Measurements from ENCODE around the gene POLR1A. TPM values are rescaled to one million over a fixed set of nuclear protein-coding genes. Genes with fewer than 3 reads are reported as not detected.
"Not testable (repeated sequence)": the region's sequence is repeated elsewhere in the genome, so short reads cannot be mapped to it uniquely, and the experiment has no call there.

POLR1A gene
- total RNA-seq, 2 donors from 2014 or later = 37.9 to 45.5 TPM

DNA sequence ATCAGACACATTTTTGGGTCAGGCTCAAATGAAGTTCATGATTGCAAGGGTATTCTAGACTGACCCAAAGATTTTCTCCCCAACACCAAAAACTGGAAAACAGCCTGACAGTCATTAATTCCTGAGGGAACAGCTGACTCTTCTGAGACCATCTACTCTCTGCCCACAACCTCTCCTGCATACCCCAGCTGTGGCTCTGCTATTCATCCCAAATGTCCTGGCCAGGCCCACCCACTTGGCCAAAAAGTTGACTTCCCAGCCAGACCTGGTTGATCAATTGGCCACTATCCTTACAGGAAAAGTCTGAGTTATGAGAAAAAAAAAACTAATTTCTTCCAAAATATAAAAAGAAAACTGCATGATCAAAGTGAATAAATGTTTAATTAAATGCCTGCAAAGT lies 113.1 kb downstream of the POLR1A start:
- H3K9me3 Mint-ChIP-seq = peaks cover 2% of the 10 kb centered on the region
- Histone ChIP-seq H3K4me3 (ENCODE audit: low read length) (no peak overlapping the region), H3K9me3 (ENCODE audit: control insufficient read depth, low read length) (no peaks in the 10 kb centered on the region), H3K27me3 (ENCODE audit: control insufficient read depth, insufficient read depth, low read length, poor library complexity, severe bottlenecking) (no peaks in the 10 kb centered on the region), H3K36me3 (ENCODE audit: control insufficient read depth, insufficient read depth, low read length) (no peaks in the 10 kb centered on the region), H3K9ac (ENCODE audit: extremely low read depth, low read length, poor library complexity, severe bottlenecking) (no peak overlapping the region), H3K27ac (ENCODE audit: low read depth, low read length) (no peak overlapping the region), H3K4me1 (ENCODE audit: control insufficient read depth, insufficient read depth, low read length) (peaks cover 6% of the 10 kb centered on the region)
- no peak overlapping the region for H3K4me3 Mint-ChIP-seq
- TF ChIP-seq CTCF (conservative IDR thresholded peaks at IDR 0.05) = no peak
- H3K27me3 Mint-ChIP-seq (ENCODE audit: insufficient read depth) = no peaks in the 10 kb centered on the region
- no peak overlapping the region for H3K27ac Mint-ChIP-seq
- DNase-seq = no peak
- H3K36me3 Mint-ChIP-seq (ENCODE audit: low read depth) = no peaks in the 10 kb centered on the region
- H3K4me1 Mint-ChIP-seq = peaks cover 27% of the 10 kb centered on the region

- H3K27me3 Mint-ChIP-seq (ENCODE audit: insufficient read depth); H3K27me3 ChIP-seq (ENCODE audit: control insufficient read depth, insufficient read depth, low read length, poor library complexity, severe bottlenecking); H3K36me3 Mint-ChIP-seq (ENCODE audit: low read depth); H3K36me3 ChIP-seq (ENCODE audit: control insufficient read depth, insufficient read depth, low read length); H3K9me3 ChIP-seq (ENCODE audit: control insufficient read depth, low read length); H3K4me1 ChIP-seq (ENCODE audit: control insufficient read depth, insufficient read depth, low read length); H3K9ac ChIP-seq (ENCODE audit: extremely low read depth, low read length, poor library complexity, severe bottlenecking); H3K27ac ChIP-seq (ENCODE audit: low read depth, low read length); H3K4me3 ChIP-seq (ENCODE audit: low read length); H3K27ac Mint-ChIP-seq; DNase-seq; H3K4me3 Mint-ChIP-seq; H3K9me3 Mint-ChIP-seq: not testable (repeated sequence)
- WGBS, 2 experiments (ENCODE audit: insufficient coverage in 1 of 2, insufficient read length in 1 of 2) = 84 to 92% methylated on average over 5 to 9 of the region's 9 CpGs
- peaks cover 21% of the 10 kb centered on the region for H3K4me1 Mint-ChIP-seq
These were observed 113.6 kb downstream of the POLR1A start for GRCh38 chr2:85992053-85992452.

- Histone ChIP-seq H3K4me1 (ENCODE audit: control insufficient read depth, insufficient read depth, low read length) (peaks cover 3% of the 10 kb centered on the region), H3K36me3 (ENCODE audit: control insufficient read depth, insufficient read depth, low read length) (no peaks in the 10 kb centered on the region), H3K27ac (ENCODE audit: low read depth, low read length) (no peak overlapping the region), H3K9me3 (ENCODE audit: control insufficient read depth, low read length) (no peaks in the 10 kb centered on the region), H3K9ac (ENCODE audit: extremely low read depth, low read length, poor library complexity, severe bottlenecking) (no peak overlapping the region), H3K27me3 (ENCODE audit: control insufficient read depth, insufficient read depth, low read length, poor library complexity, severe bottlenecking) (no peaks in the 10 kb centered on the region), H3K4me3 (ENCODE audit: low read length) (no peak overlapping the region)
- Mint-ChIP-seq H3K9me3 (peaks cover 2% of the 10 kb centered on the region), H3K4me1 (peaks cover 12% of the 10 kb centered on the region), H3K4me3 (no peak overlapping the region), H3K27me3 (ENCODE audit: insufficient read depth) (no peaks in the 10 kb centered on the region), H3K27ac (peak overlapping the region; percentile 67), H3K36me3 (ENCODE audit: low read depth) (no peaks in the 10 kb centered on the region)
- peak; percentile 54 for DNase-seq
- 72 to 75% methylated on average over 6 to 8 of the region's 8 CpGs for WGBS, 2 experiments (ENCODE audit: insufficient coverage in 1 of 2, insufficient read length in 1 of 2)
- TF ChIP-seq CTCF (conservative IDR thresholded peaks at IDR 0.05) = no peak
These were observed 115.6 kb downstream of the POLR1A start for GRCh38 chr2:85990084-85990483.

- H3K9me3 ChIP-seq (ENCODE audit: control insufficient read depth, low read length) = no peaks in the 10 kb centered on the region
These were observed 116.3 kb downstream of the POLR1A start for GRCh38 chr2:85989288-85989865.

More at GRCh38 chr2:85989288-85989865, 116.3 kb downstream of the POLR1A start:
- no peak overlapping the region for H3K27ac ChIP-seq (ENCODE audit: low read depth, low read length)
- 92 to 97% methylated on average over 6 to 7 of the region's 7 CpGs for WGBS, 2 experiments (ENCODE audit: insufficient coverage in 1 of 2, insufficient read length in 1 of 2)
- H3K4me3 Mint-ChIP-seq = no peak overlapping the region
- no peaks in the 10 kb centered on the region for H3K27me3 Mint-ChIP-seq (ENCODE audit: insufficient read depth)
- no peaks in the 10 kb centered on the region for H3K27me3 ChIP-seq (ENCODE audit: control insufficient read depth, insufficient read depth, low read length, poor library complexity, severe bottlenecking)
- peaks cover 3% of the 10 kb centered on the region for H3K4me1 ChIP-seq (ENCODE audit: control insufficient read depth, insufficient read depth, low read length)
- H3K36me3 Mint-ChIP-seq (ENCODE audit: low read depth) = no peaks in the 10 kb centered on the region
- peak overlapping the region; percentile 67 for H3K27ac Mint-ChIP-seq
- H3K36me3 ChIP-seq (ENCODE audit: control insufficient read depth, insufficient read depth, low read length) = no peaks in the 10 kb centered on the region
- peaks cover 2% of the 10 kb centered on the region for H3K9me3 Mint-ChIP-seq
- no peak for TF ChIP-seq CTCF (conservative IDR thresholded peaks at IDR 0.05)
- no peak for DNase-seq
- peaks cover 12% of the 10 kb centered on the region for H3K4me1 Mint-ChIP-seq
- H3K4me3 ChIP-seq (ENCODE audit: low read length) = no peak overlapping the region
- H3K9ac ChIP-seq (ENCODE audit: extremely low read depth, low read length, poor library complexity, severe bottlenecking) = no peak overlapping the region

All from endodermal cell (in vitro differentiated cells).